Measurements from ENCODE around the gene SMNDC1.
A peak's percentile ranks its signal among the peaks of the same experiment; 100 is the strongest.

Gene SMNDC1

GRCh38 chr10:110278562-110279406, 25.9 kb downstream of the SMNDC1 start:
- Histone ChIP-seq H3K9me3 (ENCODE audit: low read length) (no peaks in the 10 kb centered on the region), H2AFZ (ENCODE audit: low read length) (no peak overlapping the region), H3K9ac (ENCODE audit: low read length) (peak overlapping the region; percentile 9), H3K4me2 (ENCODE audit: low read length) (peak overlapping the region; percentile 62), H3F3A (ENCODE audit: insufficient read depth, low read length) (peaks cover 4% of the 10 kb centered on the region; the same call in 1 of the 2 replicates), H3K79me2 (ENCODE audit: insufficient read depth, low read length) (no peaks in the 10 kb centered on the region), H3K4me3 (ENCODE audit: low read depth, low read length, poor library complexity, severe bottlenecking) (peak overlapping the region; percentile 36), H4K20me1 (ENCODE audit: insufficient read depth, low read length) (no peaks in the 10 kb centered on the region), H3K9me2 (ENCODE audit: low read depth, low read length) (no peaks in the 10 kb centered on the region), H3K4me1 (ENCODE audit: insufficient read depth, low read length, severe bottlenecking) (peaks cover 52% of the 10 kb centered on the region), H3K36me3 (ENCODE audit: insufficient read depth, low read length) (peaks cover 13% of the 10 kb centered on the region; the same call in 1 of the 2 replicates), H3K27me3 (ENCODE audit: insufficient read depth, low read length) (no peaks in the 10 kb centered on the region), H3K27ac (ENCODE audit: low read depth, low read length, poor library complexity, severe bottlenecking) (peak overlapping the region; percentile 80)
- TF ChIP-seq CTCF (IDR thresholded peaks at IDR 0.05; ENCODE audit: low read length) (no peak), EZH2 (IDR thresholded peaks at IDR 0.05; ENCODE audit: borderline replicate concordance, low read length) (no peak)

GRCh38 chr10:110277591-110277990, 27.1 kb downstream of the SMNDC1 start:
- Histone ChIP-seq H3K9me2 (ENCODE audit: low read depth, low read length) (no peaks in the 10 kb centered on the region), H3F3A (ENCODE audit: insufficient read depth, low read length) (peaks cover 4% of the 10 kb centered on the region; the same call in 1 of the 2 replicates)

GRCh38 chr10:110276603-110277002, 28.1 kb downstream of the SMNDC1 start:
- Histone ChIP-seq H3K4me1 (ENCODE audit: insufficient read depth, low read length, severe bottlenecking) (peaks cover 69% of the 10 kb centered on the region), H2AFZ (ENCODE audit: low read length) (no peak overlapping the region), H3K9me3 (ENCODE audit: low read length) (no peaks in the 10 kb centered on the region), H3K9me2 (ENCODE audit: low read depth, low read length) (no peaks in the 10 kb centered on the region), H3K4me2 (ENCODE audit: low read length) (no peak overlapping the region), H3K27me3 (ENCODE audit: insufficient read depth, low read length) (no peaks in the 10 kb centered on the region), H4K20me1 (ENCODE audit: insufficient read depth, low read length) (no peaks in the 10 kb centered on the region), H3K9ac (ENCODE audit: low read length) (no peak overlapping the region), H3K27ac (ENCODE audit: low read depth, low read length, poor library complexity, severe bottlenecking) (peak overlapping the region; percentile 84), H3K4me3 (ENCODE audit: low read depth, low read length, poor library complexity, severe bottlenecking) (no peak overlapping the region), H3K36me3 (ENCODE audit: insufficient read depth, low read length) (peaks cover 13% of the 10 kb centered on the region; the same call in 1 of the 2 replicates), H3K79me2 (ENCODE audit: insufficient read depth, low read length) (no peaks in the 10 kb centered on the region), H3F3A (ENCODE audit: insufficient read depth, low read length) (peaks cover 4% of the 10 kb centered on the region; the same call in 1 of the 2 replicates)
- TF ChIP-seq EZH2 (IDR thresholded peaks at IDR 0.05; ENCODE audit: borderline replicate concordance, low read length) (no peak), CTCF (IDR thresholded peaks at IDR 0.05; ENCODE audit: low read length) (no peak)

More at GRCh38 chr10:110277591-110277990, 27.1 kb downstream of the SMNDC1 start:
- Histone ChIP-seq H4K20me1 (ENCODE audit: insufficient read depth, low read length) (no peaks in the 10 kb centered on the region), H3K4me1 (ENCODE audit: insufficient read depth, low read length, severe bottlenecking) (peaks cover 64% of the 10 kb centered on the region), H3K36me3 (ENCODE audit: insufficient read depth, low read length) (peaks cover 13% of the 10 kb centered on the region; the same call in 1 of the 2 replicates), H3K9ac (ENCODE audit: low read length) (peak overlapping the region; percentile 9; the same call in 1 of the 2 replicates), H3K4me3 (ENCODE audit: low read depth, low read length, poor library complexity, severe bottlenecking) (no peak overlapping the region), H3K27me3 (ENCODE audit: insufficient read depth, low read length) (no peaks in the 10 kb centered on the region), H3K79me2 (ENCODE audit: insufficient read depth, low read length) (no peaks in the 10 kb centered on the region), H2AFZ (ENCODE audit: low read length) (no peak overlapping the region), H3K4me2 (ENCODE audit: low read length) (peak overlapping the region; percentile 62), H3K9me3 (ENCODE audit: low read length) (no peaks in the 10 kb centered on the region), H3K27ac (ENCODE audit: low read depth, low read length, poor library complexity, severe bottlenecking) (peak overlapping the region; percentile 80)
- TF ChIP-seq CTCF (IDR thresholded peaks at IDR 0.05; ENCODE audit: low read length) (no peak), EZH2 (IDR thresholded peaks at IDR 0.05; ENCODE audit: borderline replicate concordance, low read length) (no peak)

Measured in OCI-LY1 (cell line).